WTC11 (cell line): ENCODE measurements around the gene ZNF503. TPM values are rescaled to one million over a fixed set of nuclear protein-coding genes. Genes with fewer than 3 reads are reported as not detected.

Experiments
- ATAC-seq: fragments of 200-7000 bp; cut with Tn5 transposase; 2 replicates; pipeline ENCODE4 v1.10.0; 2021; ENCODE audit warnings: mild to moderate bottlenecking, moderate library complexity
- CTCF ChIA-PET: fragments of 300-600 bp; sonication (Branson Sonifier 250); formaldehyde crosslinking; loops from one replicate; lab custom pipeline; 2021; ENCODE audit warnings: antibody characterized with exemption; lab: Charles Lee
- POLR2A ChIA-PET: fragments of 350-600 bp; sonication (Branson Sonifier 250); formaldehyde crosslinking; loops from one replicate; lab custom pipeline; 2021; ENCODE audit warnings: antibody characterized with exemption; lab: Charles Lee
- DNase-seq: peaks from one replicate; pipeline ENCODE4 v3.0.0; 2021; ENCODE audit warnings: low spot score
- H3K27ac Mint-ChIP-seq: 2 replicates; pipeline ENCODE4 v1.8.0; 2021; ENCODE audit warnings: mixed read lengths
- H3K27me3 Mint-ChIP-seq: 2 replicates; pipeline ENCODE4 v1.8.0; 2021; ENCODE audit warnings: low read depth, mild to moderate bottlenecking, moderate library complexity, mixed read lengths
- H3K36me3 Mint-ChIP-seq: 2 replicates; pipeline ENCODE4 v1.8.0; 2021; ENCODE audit warnings: mixed read lengths
- H3K4me1 Mint-ChIP-seq: 2 replicates; pipeline ENCODE4 v1.8.0; 2022; ENCODE audit warnings: mixed read lengths
- H3K4me3 Mint-ChIP-seq: 2 replicates; pipeline ENCODE4 v1.8.0; 2021; ENCODE audit warnings: mild to moderate bottlenecking, moderate library complexity, mixed read lengths
- H3K9me3 Mint-ChIP-seq: 2 replicates; pipeline ENCODE4 v1.8.0; 2021; ENCODE audit warnings: mixed read lengths
- ATF6 ChIP-seq: sonication (generic); formaldehyde crosslinking; IDR thresholded peaks from 2 replicates; pipeline ENCODE4 v1.8.1; 2023; ENCODE audit warnings: mild to moderate bottlenecking, missing genetic modification reagents
- E2F5 ChIP-seq: sonication (generic); formaldehyde crosslinking; IDR thresholded peaks from 2 replicates; pipeline ENCODE4 v1.8.1; 2022; ENCODE audit warnings: mild to moderate bottlenecking, moderate library complexity, missing genetic modification reagents
- EMX1 ChIP-seq: fragments of 250-450 bp; sonication (Bioruptor Pico); IDR thresholded peaks from 2 replicates; pipeline ENCODE4 v1.8.0; 2021; ENCODE audit warnings: mild to moderate bottlenecking
- FOXP1 ChIP-seq: sonication (generic); formaldehyde crosslinking; IDR thresholded peaks from 2 replicates; pipeline ENCODE4 v1.8.0; 2022; ENCODE audit warnings: missing genetic modification reagents, mild to moderate bottlenecking, moderate library complexity, borderline replicate concordance
- GABPB1 ChIP-seq: sonication (generic); formaldehyde crosslinking; IDR thresholded peaks from 2 replicates; pipeline ENCODE4 v1.8.1; 2023; ENCODE audit warnings: mild to moderate bottlenecking, missing genetic modification reagents
- HMGA2 ChIP-seq: fragments of 250-450 bp; sonication (Bioruptor Pico); IDR thresholded peaks from 2 replicates; pipeline ENCODE4 v1.4.0; 2021; ENCODE audit warnings: mild to moderate bottlenecking, moderate library complexity
- MAX ChIP-seq: sonication (generic); formaldehyde crosslinking; IDR thresholded peaks from 2 replicates; pipeline ENCODE4 v1.8.0; 2022; ENCODE audit warnings: mild to moderate bottlenecking, missing genetic modification reagents
- NFE2L1 ChIP-seq: sonication (generic); formaldehyde crosslinking; IDR thresholded peaks from 2 replicates; pipeline ENCODE4 v1.8.1; 2023; ENCODE audit warnings: missing genetic modification reagents
- NR1H2 ChIP-seq: sonication (generic); formaldehyde crosslinking; IDR thresholded peaks from 2 replicates; pipeline ENCODE4 v1.9.0; 2021; ENCODE audit warnings: mild to moderate bottlenecking, moderate library complexity, missing genetic modification reagents
- RORB ChIP-seq: fragments of 250-450 bp; sonication (Bioruptor Pico); IDR thresholded peaks from 2 replicates; pipeline ENCODE4 v1.9.0; 2021; ENCODE audit warnings: mild to moderate bottlenecking
- SMAD3 ChIP-seq: sonication (generic); formaldehyde crosslinking; IDR thresholded peaks from 2 replicates; pipeline ENCODE4 v1.8.0; 2022; ENCODE audit warnings: missing genetic modification reagents, mild to moderate bottlenecking, borderline replicate concordance
- SP1 ChIP-seq: sonication (generic); formaldehyde crosslinking; conservative IDR thresholded peaks from 2 replicates; pipeline ENCODE4 v1.8.1; 2022; ENCODE audit warnings: missing genetic modification reagents
- ZNF317 ChIP-seq: sonication (generic); formaldehyde crosslinking; IDR thresholded peaks from 2 replicates; pipeline ENCODE4 v1.8.1; 2023; ENCODE audit warnings: low read depth, mild to moderate bottlenecking, moderate library complexity, missing genetic modification reagents, borderline replicate concordance
- ZNF423 ChIP-seq: fragments of 250-450 bp; sonication (Bioruptor Pico); IDR thresholded peaks from 2 replicates; pipeline ENCODE4 v2.1.2; 2022; ENCODE audit warnings: mild to moderate bottlenecking, moderate library complexity
- ZNF532 ChIP-seq: fragments of 250-450 bp; sonication (Bioruptor Pico); IDR thresholded peaks from 2 replicates; pipeline ENCODE4 v1.9.0; 2021; ENCODE audit warnings: mild to moderate bottlenecking, borderline replicate concordance
- total RNA-seq: library from RNA; stranded (reverse); gene quantifications from 3 replicates; pipeline ENCODE4 v1.2.3, GENCODE V29; 2021
- TF ChIP-seq, protein P1 (sequence below): sonication (generic); formaldehyde crosslinking; IDR thresholded peaks from 2 replicates; pipeline ENCODE4 v1.8.0; 2023; ENCODE audit warnings: mild to moderate bottlenecking, missing genetic modification reagents
- TF ChIP-seq, protein P2 (sequence below): sonication (generic); formaldehyde crosslinking; IDR thresholded peaks from 2 replicates; pipeline ENCODE4 v1.8.0; 2022; ENCODE audit warnings: mild to moderate bottlenecking, missing genetic modification reagents
- TF ChIP-seq, protein P3 (sequence below): sonication (generic); formaldehyde crosslinking; IDR thresholded peaks from 2 replicates; pipeline ENCODE4 v1.8.1; 2022; ENCODE audit warnings: missing genetic modification reagents, borderline replicate concordance
- TF ChIP-seq, protein P4 (sequence below): sonication (generic); formaldehyde crosslinking; IDR thresholded peaks from 2 replicates; pipeline ENCODE4 v1.8.1; 2022; ENCODE audit warnings: low read depth, missing genetic modification reagents, borderline replicate concordance

The ZNF503 gene
- total RNA-seq, 1 experiment from 2014 or later = 0.39 TPM

GRCh38 chr10:75358132-75358531, 43.4 kb downstream of the ZNF503 start:
- no peaks in the 10 kb centered on the region for H3K4me1 Mint-ChIP-seq
- TF ChIP-seq MAX (CRISPR knock-in tag) (no peak), RORB (no peak), GABPB1 (CRISPR knock-in tag) (no peak), ZNF423 (CRISPR knock-in tag) (no peak), SMAD3 (CRISPR knock-in tag) (no peak), NR1H2 (no peak), ZNF532 (no peak)
- TF ChIP-seq, protein P1, sequence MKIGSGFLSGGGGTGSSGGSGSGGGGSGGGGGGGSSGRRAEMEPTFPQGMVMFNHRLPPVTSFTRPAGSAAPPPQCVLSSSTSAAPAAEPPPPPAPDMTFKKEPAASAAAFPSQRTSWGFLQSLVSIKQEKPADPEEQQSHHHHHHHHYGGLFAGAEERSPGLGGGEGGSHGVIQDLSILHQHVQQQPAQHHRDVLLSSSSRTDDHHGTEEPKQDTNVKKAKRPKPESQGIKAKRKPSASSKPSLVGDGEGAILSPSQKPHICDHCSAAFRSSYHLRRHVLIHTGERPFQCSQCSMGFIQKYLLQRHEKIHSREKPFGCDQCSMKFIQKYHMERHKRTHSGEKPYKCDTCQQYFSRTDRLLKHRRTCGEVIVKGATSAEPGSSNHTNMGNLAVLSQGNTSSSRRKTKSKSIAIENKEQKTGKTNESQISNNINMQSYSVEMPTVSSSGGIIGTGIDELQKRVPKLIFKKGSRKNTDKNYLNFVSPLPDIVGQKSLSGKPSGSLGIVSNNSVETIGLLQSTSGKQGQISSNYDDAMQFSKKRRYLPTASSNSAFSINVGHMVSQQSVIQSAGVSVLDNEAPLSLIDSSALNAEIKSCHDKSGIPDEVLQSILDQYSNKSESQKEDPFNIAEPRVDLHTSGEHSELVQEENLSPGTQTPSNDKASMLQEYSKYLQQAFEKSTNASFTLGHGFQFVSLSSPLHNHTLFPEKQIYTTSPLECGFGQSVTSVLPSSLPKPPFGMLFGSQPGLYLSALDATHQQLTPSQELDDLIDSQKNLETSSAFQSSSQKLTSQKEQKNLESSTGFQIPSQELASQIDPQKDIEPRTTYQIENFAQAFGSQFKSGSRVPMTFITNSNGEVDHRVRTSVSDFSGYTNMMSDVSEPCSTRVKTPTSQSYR (CRISPR knock-in tag) = no peak
- TF ChIP-seq, protein P2, sequence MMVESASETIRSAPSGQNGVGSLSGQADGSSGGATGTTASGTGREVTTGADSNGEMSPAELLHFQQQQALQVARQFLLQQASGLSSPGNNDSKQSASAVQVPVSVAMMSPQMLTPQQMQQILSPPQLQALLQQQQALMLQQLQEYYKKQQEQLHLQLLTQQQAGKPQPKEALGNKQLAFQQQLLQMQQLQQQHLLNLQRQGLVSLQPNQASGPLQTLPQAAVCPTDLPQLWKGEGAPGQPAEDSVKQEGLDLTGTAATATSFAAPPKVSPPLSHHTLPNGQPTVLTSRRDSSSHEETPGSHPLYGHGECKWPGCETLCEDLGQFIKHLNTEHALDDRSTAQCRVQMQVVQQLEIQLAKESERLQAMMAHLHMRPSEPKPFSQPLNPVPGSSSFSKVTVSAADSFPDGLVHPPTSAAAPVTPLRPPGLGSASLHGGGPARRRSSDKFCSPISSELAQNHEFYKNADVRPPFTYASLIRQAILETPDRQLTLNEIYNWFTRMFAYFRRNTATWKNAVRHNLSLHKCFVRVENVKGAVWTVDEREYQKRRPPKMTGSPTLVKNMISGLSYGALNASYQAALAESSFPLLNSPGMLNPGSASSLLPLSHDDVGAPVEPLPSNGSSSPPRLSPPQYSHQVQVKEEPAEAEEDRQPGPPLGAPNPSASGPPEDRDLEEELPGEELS (CRISPR knock-in tag) = no peak
- TF ChIP-seq, protein P3, sequence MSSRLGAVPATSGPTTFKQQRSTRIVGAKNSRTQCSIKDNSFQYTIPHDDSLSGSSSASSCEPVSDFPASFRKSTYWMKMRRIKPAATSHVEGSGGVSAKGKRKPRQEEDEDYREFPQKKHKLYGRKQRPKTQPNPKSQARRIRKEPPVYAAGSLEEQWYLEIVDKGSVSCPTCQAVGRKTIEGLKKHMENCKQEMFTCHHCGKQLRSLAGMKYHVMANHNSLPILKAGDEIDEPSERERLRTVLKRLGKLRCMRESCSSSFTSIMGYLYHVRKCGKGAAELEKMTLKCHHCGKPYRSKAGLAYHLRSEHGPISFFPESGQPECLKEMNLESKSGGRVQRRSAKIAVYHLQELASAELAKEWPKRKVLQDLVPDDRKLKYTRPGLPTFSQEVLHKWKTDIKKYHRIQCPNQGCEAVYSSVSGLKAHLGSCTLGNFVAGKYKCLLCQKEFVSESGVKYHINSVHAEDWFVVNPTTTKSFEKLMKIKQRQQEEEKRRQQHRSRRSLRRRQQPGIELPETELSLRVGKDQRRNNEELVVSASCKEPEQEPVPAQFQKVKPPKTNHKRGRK = no peak
- TF ChIP-seq, protein P4, sequence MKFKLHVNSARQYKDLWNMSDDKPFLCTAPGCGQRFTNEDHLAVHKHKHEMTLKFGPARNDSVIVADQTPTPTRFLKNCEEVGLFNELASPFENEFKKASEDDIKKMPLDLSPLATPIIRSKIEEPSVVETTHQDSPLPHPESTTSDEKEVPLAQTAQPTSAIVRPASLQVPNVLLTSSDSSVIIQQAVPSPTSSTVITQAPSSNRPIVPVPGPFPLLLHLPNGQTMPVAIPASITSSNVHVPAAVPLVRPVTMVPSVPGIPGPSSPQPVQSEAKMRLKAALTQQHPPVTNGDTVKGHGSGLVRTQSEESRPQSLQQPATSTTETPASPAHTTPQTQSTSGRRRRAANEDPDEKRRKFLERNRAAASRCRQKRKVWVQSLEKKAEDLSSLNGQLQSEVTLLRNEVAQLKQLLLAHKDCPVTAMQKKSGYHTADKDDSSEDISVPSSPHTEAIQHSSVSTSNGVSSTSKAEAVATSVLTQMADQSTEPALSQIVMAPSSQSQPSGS (CRISPR knock-in tag) = no peak
- TF ChIP-seq, all 79 proteins: peak for 0
- ChIA-PET CTCF (interaction anchor here (1.2 kb wide), 1 partner anchor 37 kb away, joined by 3 read pairs; no protein-coding TSS in a partner anchor), POLR2A (no interaction called here)
- DNase-seq (no peak), ATAC-seq (no peak)
- no peak overlapping the region for H3K27ac Mint-ChIP-seq
- no peaks in the 10 kb centered on the region; the same call in 1 of the 2 replicates for H3K9me3 Mint-ChIP-seq
- H3K4me3 Mint-ChIP-seq = no peak overlapping the region
- H3K36me3 Mint-ChIP-seq = no peaks in the 10 kb centered on the region
- H3K27me3 Mint-ChIP-seq = peaks cover 6% of the 10 kb centered on the region

- H3K27ac Mint-ChIP-seq = no peak overlapping the region
- DNase-seq (no peak), ATAC-seq (no peak)
- POLR2A ChIA-PET = interaction anchor here (1.1 kb wide), 1 partner anchor 11 kb away, joined by 3 read pairs; no protein-coding TSS in a partner anchor
- no peaks in the 10 kb centered on the region for H3K4me1 Mint-ChIP-seq
- H3K27me3 Mint-ChIP-seq = peaks cover 4% of the 10 kb centered on the region
- CTCF ChIA-PET = interaction anchor here (0.6 to 1.8 kb wide), 2 partner anchors 15 to 74 kb away, joined by 3 to 8 read pairs; no protein-coding TSS in a partner anchor
- no peak overlapping the region for H3K4me3 Mint-ChIP-seq
- H3K9me3 Mint-ChIP-seq = no peaks in the 10 kb centered on the region; the same call in 1 of the 2 replicates
- no peaks in the 10 kb centered on the region for H3K36me3 Mint-ChIP-seq
- no peak for TF ChIP-seq NFE2L1
- no peak for TF ChIP-seq ZNF317 (CRISPR knock-in tag)
- no peak for TF ChIP-seq FOXP1 (CRISPR knock-in tag)
- no peak for TF ChIP-seq HMGA2
- no peak for TF ChIP-seq ATF6
- no peak for TF ChIP-seq EMX1 (CRISPR knock-in tag)
- TF ChIP-seq E2F5 (CRISPR knock-in tag) = no peak
- TF ChIP-seq SP1 = no peak
Observed at GRCh38 chr10:75357500-75357899, 44.1 kb downstream of the ZNF503 start.
